ENCODE measurements around the gene CLK2. TPM values are rescaled to one million over a fixed set of nuclear protein-coding genes. Genes with fewer than 3 reads are reported as not detected.

The CLK2 gene
- polyA plus RNA-seq, 1 donor (not counting 4 experiments of a cell fraction or from before 2014, with no cell fraction given) = 45.3 TPM

DNA sequence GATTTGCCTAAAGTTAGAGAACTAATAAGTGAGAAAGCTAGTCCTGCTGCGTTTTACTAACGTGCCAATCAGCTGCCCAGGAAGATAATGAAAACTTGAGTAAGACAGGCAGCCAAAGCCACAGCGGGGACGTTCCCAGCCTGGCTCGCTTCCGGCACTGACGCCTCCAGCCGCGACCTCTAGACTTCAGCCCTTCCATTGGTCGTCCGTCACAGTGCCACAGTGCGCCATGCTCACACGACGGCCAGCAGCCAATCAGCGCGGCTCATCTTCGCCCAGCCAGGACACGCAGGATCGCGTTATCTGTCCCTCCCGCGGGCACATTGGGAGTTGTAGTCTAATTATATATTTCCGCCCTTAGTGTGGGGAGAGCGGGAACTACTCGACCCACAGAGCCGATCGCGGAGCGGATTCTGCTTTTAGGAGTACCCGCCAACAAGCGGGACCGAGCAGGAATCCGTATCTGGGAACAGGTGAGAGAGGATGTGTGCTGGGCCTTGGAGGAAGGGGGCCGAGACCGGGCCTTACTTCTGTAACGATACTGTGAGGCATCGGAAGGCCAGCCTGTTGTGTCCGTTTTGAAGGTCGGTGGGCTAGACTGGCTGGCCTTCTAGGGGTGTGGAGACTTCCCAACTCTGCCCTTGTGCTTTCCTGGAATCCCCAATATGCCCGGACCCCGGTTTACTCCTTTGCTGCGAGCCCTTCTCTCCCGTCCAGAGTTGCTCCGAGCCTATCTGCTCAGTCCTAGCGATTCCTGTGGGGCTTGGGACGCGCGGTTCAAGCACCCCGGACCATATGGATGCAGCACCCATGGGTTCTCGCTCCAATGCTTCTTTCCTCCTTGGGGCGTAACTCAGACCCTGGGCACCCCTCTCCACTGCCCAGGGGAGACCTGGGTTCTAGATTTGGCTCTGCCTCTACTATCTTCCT lies 35.5 kb upstream of the CLK2 start, which contains the start of gene FDPS:
FDPS (plus strand) TSS at position 374 of the 930 bp plus-strand sequence. CDS start 924 bp downstream, outside the sequence.
- Histone ChIP-seq H3K9me3 (ENCODE audit: control insufficient read depth, low read depth, low read length) (no peaks in the 10 kb centered on the region), H3K27ac (ENCODE audit: control insufficient read depth, insufficient read depth, low read length) (peak within 1 kb of the TSS; percentile 92), H3K36me3 (ENCODE audit: control insufficient read depth in 2 of 2, extremely low read depth in 1 of 2, insufficient read depth in 2 of 2, low read length in 2 of 2) (peaks cover 8 to 15% of the 10 kb centered on the region in 2 experiments), H3K79me2 (ENCODE audit: control insufficient read depth, insufficient read depth, low read length) (peaks cover 46% of the 10 kb centered on the region), H3K4me3 (ENCODE audit: control insufficient read depth in 2 of 3, extremely low read depth in 1 of 3, insufficient read depth in 2 of 3, low read depth in 1 of 3, low read length in 3 of 3) (peak within 1 kb of the TSS; percentile 89 to 96 (median 92)), H3K4me1 (ENCODE audit: control insufficient read depth, extremely low read depth, insufficient read depth, low read length) (peaks cover 34% of the 10 kb centered on the region), H3K9me1 (ENCODE audit: control insufficient read depth, extremely low read depth, insufficient read depth, low read length) (no peaks in the 10 kb centered on the region), H3K27me3 (ENCODE audit: control insufficient read depth, extremely low read depth, insufficient read depth, low read length) (no peaks in the 10 kb centered on the region), H4K20me1 (ENCODE audit: control insufficient read depth, extremely low read depth, insufficient read depth, low read length) (peaks cover 9% of the 10 kb centered on the region), H3K9ac (ENCODE audit: control insufficient read depth, extremely low read depth, insufficient read depth, low read length) (peak within 1 kb of the TSS; percentile 94), H3K4me2 (ENCODE audit: control insufficient read depth, extremely low read depth, insufficient read depth, low read depth, low read length) (peak within 1 kb of the TSS; percentile 96), H2AFZ (ENCODE audit: control insufficient read depth, low read length) (peak within 1 kb of the TSS; percentile 78)
- dilution Hi-C loops (cut with MboI; ENCODE audit: extremely low pct_ligation_motif_present, low sequenced_read_pairs) = no loop called here
- peak; percentile 94 for DNase-seq (ENCODE audit: low read depth, low spot score)
- no peak for TF ChIP-seq EZH2 (IDR thresholded peaks at IDR 0.05; ENCODE audit: low read length)
- TF ChIP-seq, protein P1, sequence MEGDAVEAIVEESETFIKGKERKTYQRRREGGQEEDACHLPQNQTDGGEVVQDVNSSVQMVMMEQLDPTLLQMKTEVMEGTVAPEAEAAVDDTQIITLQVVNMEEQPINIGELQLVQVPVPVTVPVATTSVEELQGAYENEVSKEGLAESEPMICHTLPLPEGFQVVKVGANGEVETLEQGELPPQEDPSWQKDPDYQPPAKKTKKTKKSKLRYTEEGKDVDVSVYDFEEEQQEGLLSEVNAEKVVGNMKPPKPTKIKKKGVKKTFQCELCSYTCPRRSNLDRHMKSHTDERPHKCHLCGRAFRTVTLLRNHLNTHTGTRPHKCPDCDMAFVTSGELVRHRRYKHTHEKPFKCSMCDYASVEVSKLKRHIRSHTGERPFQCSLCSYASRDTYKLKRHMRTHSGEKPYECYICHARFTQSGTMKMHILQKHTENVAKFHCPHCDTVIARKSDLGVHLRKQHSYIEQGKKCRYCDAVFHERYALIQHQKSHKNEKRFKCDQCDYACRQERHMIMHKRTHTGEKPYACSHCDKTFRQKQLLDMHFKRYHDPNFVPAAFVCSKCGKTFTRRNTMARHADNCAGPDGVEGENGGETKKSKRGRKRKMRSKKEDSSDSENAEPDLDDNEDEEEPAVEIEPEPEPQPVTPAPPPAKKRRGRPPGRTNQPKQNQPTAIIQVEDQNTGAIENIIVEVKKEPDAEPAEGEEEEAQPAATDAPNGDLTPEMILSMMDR (optimal IDR thresholded peaks at IDR 0.05 in 1 of 3, IDR thresholded peaks at IDR 0.05 in 1 of 3, conservative IDR thresholded peaks at IDR 0.05 in 1 of 3; ENCODE audit: extremely low read depth in 1 of 3, insufficient read depth in 2 of 3, low read length in 3 of 3) = peak in 1 of 3 experiments; percentile 23
- FAIRE-seq = peak; percentile 81

- Histone ChIP-seq H3K4me3 (ENCODE audit: control insufficient read depth in 2 of 3, extremely low read depth in 1 of 3, insufficient read depth in 2 of 3, low read depth in 1 of 3, low read length in 3 of 3) (no peak overlapping the region), H3K79me2 (ENCODE audit: control insufficient read depth, insufficient read depth, low read length) (peaks cover 35% of the 10 kb centered on the region)
These were observed 34.0 kb upstream of the CLK2 start for GRCh38 chr1:155307247-155307740.

More at GRCh38 chr1:155307247-155307740, 34.0 kb upstream of the CLK2 start:
- Histone ChIP-seq H3K27me3 (ENCODE audit: control insufficient read depth, extremely low read depth, insufficient read depth, low read length) (no peaks in the 10 kb centered on the region), H3K9me3 (ENCODE audit: control insufficient read depth, low read depth, low read length) (no peaks in the 10 kb centered on the region), H3K9me1 (ENCODE audit: control insufficient read depth, extremely low read depth, insufficient read depth, low read length) (no peaks in the 10 kb centered on the region), H4K20me1 (ENCODE audit: control insufficient read depth, extremely low read depth, insufficient read depth, low read length) (peaks cover 1% of the 10 kb centered on the region), H3K36me3 (ENCODE audit: control insufficient read depth in 2 of 2, extremely low read depth in 1 of 2, insufficient read depth in 2 of 2, low read length in 2 of 2) (peaks cover 4 to 6% of the 10 kb centered on the region in 2 experiments), H3K9ac (ENCODE audit: control insufficient read depth, extremely low read depth, insufficient read depth, low read length) (no peak overlapping the region), H2AFZ (ENCODE audit: control insufficient read depth, low read length) (no peak overlapping the region), H3K4me1 (ENCODE audit: control insufficient read depth, extremely low read depth, insufficient read depth, low read length) (peaks cover 28% of the 10 kb centered on the region), H3K4me2 (ENCODE audit: control insufficient read depth, extremely low read depth, insufficient read depth, low read depth, low read length) (no peak overlapping the region), H3K27ac (ENCODE audit: control insufficient read depth, insufficient read depth, low read length) (no peak overlapping the region)
- no peak for DNase-seq (ENCODE audit: low read depth, low spot score)
- FAIRE-seq = no peak
- no peak for TF ChIP-seq EZH2 (IDR thresholded peaks at IDR 0.05; ENCODE audit: low read length)
- TF ChIP-seq, protein P1 (optimal IDR thresholded peaks at IDR 0.05 in 1 of 3, IDR thresholded peaks at IDR 0.05 in 1 of 3, conservative IDR thresholded peaks at IDR 0.05 in 1 of 3; ENCODE audit: extremely low read depth in 1 of 3, insufficient read depth in 2 of 3, low read length in 3 of 3) = peak in 1 of 3 experiments; percentile 24
- dilution Hi-C loops (cut with MboI; ENCODE audit: extremely low pct_ligation_motif_present, low sequenced_read_pairs) = no loop called here
